Measurements from ENCODE around the gene DNMT3A.

DNMT3A gene

GRCh38 chr2:25320077-25320476 lies 21.6 kb downstream of the DNMT3A start:
- Histone ChIP-seq H3K36me3 (ENCODE audit: insufficient read depth, low read length) (no peaks in the 10 kb centered on the region), H3K27ac (ENCODE audit: low read length) (no peak overlapping the region), H4K20me1 (ENCODE audit: insufficient read depth, low read length) (peaks cover 26% of the 10 kb centered on the region), H3K4me1 (ENCODE audit: insufficient read depth, low read length) (peaks cover 16% of the 10 kb centered on the region), H3K9ac (ENCODE audit: low read depth, low read length) (no peak overlapping the region), H3K79me2 (ENCODE audit: insufficient read depth, low read length) (peaks cover 58% of the 10 kb centered on the region), H3K9me3 (ENCODE audit: insufficient read depth, low read length, severe bottlenecking) (no peaks in the 10 kb centered on the region), H3K4me2 (ENCODE audit: insufficient read depth, low read length) (no peak overlapping the region), H3K27me3 (ENCODE audit: insufficient read depth, low read length, poor library complexity) (no peaks in the 10 kb centered on the region), H2AFZ (ENCODE audit: low read depth, low read length) (no peak overlapping the region), H3K4me3 (ENCODE audit: low read depth in 1 of 2, low read length in 2 of 2) (no peak overlapping the region)
- ATAC-seq (ENCODE audit: insufficient read depth, low read depth): no peak
- TF ChIP-seq CTCF (IDR thresholded peaks at IDR 0.05; ENCODE audit: borderline replicate concordance, extremely low read depth, low read length, poor library complexity, severe bottlenecking) (no peak), EZH2 (IDR thresholded peaks at IDR 0.05; ENCODE audit: borderline replicate concordance, low read depth, low read length, severe bottlenecking) (no peak)
- DNase-seq: no peak

- TF ChIP-seq CTCF (IDR thresholded peaks at IDR 0.05; ENCODE audit: borderline replicate concordance, extremely low read depth, low read length, poor library complexity, severe bottlenecking): no peak
- no peak for TF ChIP-seq EZH2 (IDR thresholded peaks at IDR 0.05; ENCODE audit: borderline replicate concordance, low read depth, low read length, severe bottlenecking)
- no peak overlapping the region for H2AFZ ChIP-seq (ENCODE audit: low read depth, low read length)
- peak overlapping the region; percentile 11; the same call in 1 of the 2 replicates for H3K27ac ChIP-seq (ENCODE audit: low read length)
- H4K20me1 ChIP-seq (ENCODE audit: insufficient read depth, low read length): peaks cover 13% of the 10 kb centered on the region
- H3K27me3 ChIP-seq (ENCODE audit: insufficient read depth, low read length, poor library complexity): no peaks in the 10 kb centered on the region
- peaks cover 36% of the 10 kb centered on the region for H3K79me2 ChIP-seq (ENCODE audit: insufficient read depth, low read length)
- H3K36me3 ChIP-seq (ENCODE audit: insufficient read depth, low read length): peaks cover 27% of the 10 kb centered on the region
- no peaks in the 10 kb centered on the region for H3K9me3 ChIP-seq (ENCODE audit: insufficient read depth, low read length, severe bottlenecking)
- no peak for ATAC-seq (ENCODE audit: insufficient read depth, low read depth)
- H3K9ac ChIP-seq (ENCODE audit: low read depth, low read length): no peak overlapping the region
- DNase-seq: no peak
- H3K4me3 ChIP-seq (ENCODE audit: low read depth in 1 of 2, low read length in 2 of 2): no peak overlapping the region
- H3K4me2 ChIP-seq (ENCODE audit: insufficient read depth, low read length): no peak overlapping the region
- peaks cover 26% of the 10 kb centered on the region for H3K4me1 ChIP-seq (ENCODE audit: insufficient read depth, low read length)
These were observed 25.6 kb downstream of the DNMT3A start for GRCh38 chr2:25316101-25316500.

GRCh38 chr2:25315316-25315680 lies 26.4 kb downstream of the DNMT3A start:
- H3K9ac ChIP-seq (ENCODE audit: low read depth, low read length): peak overlapping the region; percentile 40
- no peaks in the 10 kb centered on the region for H3K27me3 ChIP-seq (ENCODE audit: insufficient read depth, low read length, poor library complexity)
- peaks cover 31% of the 10 kb centered on the region for H3K79me2 ChIP-seq (ENCODE audit: insufficient read depth, low read length)
- H3K27ac ChIP-seq (ENCODE audit: low read length): peak overlapping the region; percentile 80
- H2AFZ ChIP-seq (ENCODE audit: low read depth, low read length): no peak overlapping the region
- H3K4me1 ChIP-seq (ENCODE audit: insufficient read depth, low read length): peaks cover 26% of the 10 kb centered on the region
- peaks cover 13% of the 10 kb centered on the region for H4K20me1 ChIP-seq (ENCODE audit: insufficient read depth, low read length)
- H3K4me3 ChIP-seq (ENCODE audit: low read depth in 1 of 2, low read length in 2 of 2): no peak overlapping the region
- ATAC-seq (ENCODE audit: insufficient read depth, low read depth): no peak
- peaks cover 28% of the 10 kb centered on the region for H3K36me3 ChIP-seq (ENCODE audit: insufficient read depth, low read length)
- TF ChIP-seq CTCF (IDR thresholded peaks at IDR 0.05; ENCODE audit: borderline replicate concordance, extremely low read depth, low read length, poor library complexity, severe bottlenecking) (no peak), EZH2 (IDR thresholded peaks at IDR 0.05; ENCODE audit: borderline replicate concordance, low read depth, low read length, severe bottlenecking) (no peak)
- no peak overlapping the region; the same call in 1 of the 2 replicates for H3K4me2 ChIP-seq (ENCODE audit: insufficient read depth, low read length)
- no peaks in the 10 kb centered on the region for H3K9me3 ChIP-seq (ENCODE audit: insufficient read depth, low read length, severe bottlenecking)
- no peak for DNase-seq

Data from DND-41 (cell line).